PC-3 (cell line): ENCODE results near the gene RAB4A. TPM values are rescaled to one million over a fixed set of nuclear protein-coding genes. Genes with fewer than 3 reads are reported as not detected.

Source experiments
- ATAC-seq: fragments of 200-7000 bp; cut with Tn5 transposase; 2 replicates; pipeline ENCODE4 v1.9.1; 2020; ENCODE audit warnings: mild to moderate bottlenecking, moderate library complexity
- BruUV-seq: library from RNA; stranded (reverse); fragments of 400-500 nt; replicated peaks from 2 replicates; lab custom pipeline; 2021; lab: Mats Ljungman, UMichigan
- CTCF ChIA-PET: fragments of 300-600 bp; sonication (Branson Sonifier 250); formaldehyde crosslinking; loops from one replicate; lab custom pipeline; 2022; ENCODE audit warnings: antibody characterized with exemption; lab: Charles Lee
- POLR2A ChIA-PET: fragments of 300-600 bp; sonication (Branson Sonifier 250); formaldehyde crosslinking; loops from one replicate; lab custom pipeline; 2022; ENCODE audit warnings: antibody characterized with exemption; ENCODE audit not compliant: unreplicated experiment; lab: Charles Lee
- DNase-seq: peaks from one replicate; pipeline ENCODE4 v3.0.0-alpha.2; 2015
- H2AFZ ChIP-seq: fragments of 300-600 bp; sonication (generic); 2 replicates; pipeline ENCODE4 v1.6.0; 2016; ENCODE audit warnings: antibody characterized with exemption, low read length
- H3F3A ChIP-seq: fragments of 300-600 bp; sonication (generic); one replicate; pipeline ENCODE4 v1.6.0; 2017; ENCODE audit warnings: antibody characterized with exemption, low read length, control low read depth, mild to moderate bottlenecking; ENCODE audit not compliant: unreplicated experiment
- H3K27ac ChIP-seq: fragments of 300-600 bp; sonication (generic); 2 replicates; pipeline ENCODE4 v1.5.1; 2016; ENCODE audit warnings: mild to moderate bottlenecking, low read length
- H3K27me3 ChIP-seq: fragments of 300-600 bp; sonication (generic); 2 replicates; pipeline ENCODE4 v1.6.1; 2016; ENCODE audit warnings: low read length, mixed read lengths
- H3K36me3 ChIP-seq: fragments of 300-600 bp; sonication (generic); 2 replicates; pipeline ENCODE4 v1.6.1; 2016; ENCODE audit warnings: low read depth, mixed run types, low read length, mixed read lengths
- H3K4me1 ChIP-seq: fragments of 300-600 bp; sonication (generic); 2 replicates; pipeline ENCODE4 v1.5.1; 2016; ENCODE audit warnings: low read length; ENCODE audit not compliant: insufficient read depth
- H3K4me2 ChIP-seq: fragments of 300-600 bp; sonication (generic); 2 replicates; pipeline ENCODE4 v1.6.0; 2016; ENCODE audit warnings: low read length
- H3K4me3 ChIP-seq: fragments of 300-600 bp; sonication (generic); 2 replicates; pipeline ENCODE4 v1.5.1; 2016; ENCODE audit warnings: mild to moderate bottlenecking, low read length, mixed read lengths
- H3K79me2 ChIP-seq: fragments of 300-600 bp; sonication (generic); 2 replicates; pipeline ENCODE4 v1.6.1; 2017; ENCODE audit warnings: low read length, mixed read lengths
- H3K9ac ChIP-seq: fragments of 300-600 bp; sonication (generic); 2 replicates; pipeline ENCODE4 v1.6.0; 2016; ENCODE audit warnings: mild to moderate bottlenecking, low read length
- H3K9me2 ChIP-seq: fragments of 300-600 bp; sonication (generic); replicated peaks from 2 replicates; pipeline ENCODE4 v1.6.1; 2016; ENCODE audit warnings: mixed run types, low read length, mixed read lengths
- H3K9me3 ChIP-seq: fragments of 300-600 bp; sonication (generic); 2 replicates; pipeline ENCODE4 v1.6.1; 2016; ENCODE audit warnings: low read length, mixed read lengths
- H4K20me1 ChIP-seq: fragments of 300-600 bp; sonication (generic); 2 replicates; pipeline ENCODE4 v1.6.1; 2016; ENCODE audit warnings: low read length, mixed read lengths
- CTCF ChIP-seq: fragments of 300-600 bp; sonication (generic); conservative IDR thresholded peaks from 2 replicates; pipeline ENCODE4 v1.5.1; 2017; ENCODE audit warnings: antibody characterized with exemption, low read depth, mild to moderate bottlenecking, low read length
- EZH2 ChIP-seq: fragments of 300-600 bp; sonication (generic); IDR thresholded peaks from one replicate; pipeline ENCODE4 v1.6.1; 2017; ENCODE audit warnings: antibody characterized with exemption, mild to moderate bottlenecking, low read length; ENCODE audit not compliant: unreplicated experiment
- EZH2phosphoT487 ChIP-seq: fragments of 300-600 bp; sonication (generic); IDR thresholded peaks from 2 replicates; pipeline ENCODE4 v1.6.1; 2018; ENCODE audit warnings: mild to moderate bottlenecking, antibody characterized with exemption, low read length, borderline replicate concordance
- intact Hi-C: fragments of 100-400 bp; cut with micrococcal nuclease; formaldehyde crosslinking; loops from 2 replicates; pipeline ENCODE4 v1.9.0; 2023
- total RNA-seq: library from RNA; depleted of rRNA; stranded (reverse); fragments of >200 nt; gene quantifications from 2 replicates; pipeline ENCODE4 v1.2.3, GENCODE V29; 2014

Gene RAB4A
- total RNA-seq, 1 experiment from 2014 or later, result 67.0 TPM

DNA sequence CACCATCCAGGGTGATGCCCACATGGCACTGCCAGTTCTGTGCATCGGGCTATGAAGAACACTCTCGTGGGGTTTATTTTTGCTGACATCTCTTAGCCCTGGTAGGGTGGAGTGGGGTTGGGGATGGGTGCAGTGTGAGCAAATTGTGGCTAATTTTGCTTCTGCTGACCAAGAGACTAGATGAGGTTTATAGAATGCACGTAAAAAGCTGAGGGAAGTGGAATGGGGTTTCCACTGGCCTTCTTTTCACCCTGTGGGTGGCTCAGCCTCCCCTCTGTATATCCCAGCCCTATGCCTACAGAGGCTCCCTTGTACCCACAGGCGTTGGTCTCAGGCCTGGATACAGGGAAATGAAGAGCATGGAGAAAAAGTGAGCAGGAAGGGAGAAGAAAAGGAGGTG lies 44.1 kb upstream of the RAB4A start:
- H3K36me3 ChIP-seq, result no peaks in the 10 kb centered on the region
- H3K79me2 ChIP-seq, result no peaks in the 10 kb centered on the region
- no peak overlapping the region for H2AFZ ChIP-seq
- DNase-seq (no peak), ATAC-seq (no peak)
- no peak overlapping the region for H3K27ac ChIP-seq
- BruUV-seq, result no TSS peak
- H3K4me1 ChIP-seq, result peaks cover 59% of the 10 kb centered on the region
- H4K20me1 ChIP-seq, result no peaks in the 10 kb centered on the region
- no peak overlapping the region for H3K4me2 ChIP-seq
- no peaks in the 10 kb centered on the region for H3K9me2 ChIP-seq
- CTCF ChIA-PET, result interaction anchor here (0.6 to 0.9 kb wide), 2 partner anchors 28 to 247 kb away, joined by 3 to 5 read pairs; no protein-coding TSS in a partner anchor
- intact Hi-C loops, result loop anchor here (1.0 to 5.0 kb wide), 3 partner anchors 324 to 534 kb away; no protein-coding TSS in a partner anchor
- POLR2A ChIA-PET, result no interaction called here
- no peak overlapping the region for H3K9ac ChIP-seq
- no peak overlapping the region for H3K4me3 ChIP-seq
- no peaks in the 10 kb centered on the region for H3F3A ChIP-seq
- H3K27me3 ChIP-seq, result no peaks in the 10 kb centered on the region
- H3K9me3 ChIP-seq, result no peaks in the 10 kb centered on the region
- TF ChIP-seq EZH2phosphoT487, result no peak
- no peak for TF ChIP-seq CTCF
- TF ChIP-seq EZH2, result no peak

GRCh38 chr1:229227298-229227919 lies 43.5 kb upstream of the RAB4A start:
- Histone ChIP-seq H3K27ac (no peak overlapping the region), H3K4me3 (no peak overlapping the region), H3K9me3 (no peaks in the 10 kb centered on the region), H3K79me2 (no peaks in the 10 kb centered on the region), H2AFZ (peak overlapping the region; percentile 35; the same call in 1 of the 2 replicates), H4K20me1 (no peaks in the 10 kb centered on the region), H3K27me3 (no peaks in the 10 kb centered on the region), H3K9ac (no peak overlapping the region), H3K4me2 (no peak overlapping the region), H3F3A (no peaks in the 10 kb centered on the region), H3K4me1 (peaks cover 58% of the 10 kb centered on the region), H3K9me2 (no peaks in the 10 kb centered on the region), H3K36me3 (no peaks in the 10 kb centered on the region)
- ChIA-PET CTCF (interaction anchor here (0.9 kb wide), 1 partner anchor 28 kb away, joined by 3 read pairs; no protein-coding TSS in a partner anchor), POLR2A (no interaction called here)
- intact Hi-C loops, result loop anchor here (1.0 to 5.0 kb wide), 3 partner anchors 325 to 535 kb away; no protein-coding TSS in a partner anchor
- DNase-seq, result peak; percentile 83
- ATAC-seq, result peak; percentile 40
- TF ChIP-seq EZH2, result no peak
- peak; percentile 99 for TF ChIP-seq CTCF
- no TSS peak for BruUV-seq

GRCh38 chr1:229228522-229228921 lies 42.4 kb upstream of the RAB4A start:
- TF ChIP-seq EZH2 (no peak), CTCF (no peak), EZH2phosphoT487 (no peak)
- POLR2A ChIA-PET, result no interaction called here
- intact Hi-C loops, result loop anchor here (5.0 kb wide), 1 partner anchor 386 kb away; no protein-coding TSS in a partner anchor
- no peaks in the 10 kb centered on the region for H3K9me3 ChIP-seq
- H3K4me2 ChIP-seq, result peak overlapping the region; percentile 78
- H3K79me2 ChIP-seq, result no peaks in the 10 kb centered on the region
- no peaks in the 10 kb centered on the region for H3K27me3 ChIP-seq
- H3K9ac ChIP-seq, result no peak overlapping the region
- H3K36me3 ChIP-seq, result no peaks in the 10 kb centered on the region
- no peak for ATAC-seq
- H2AFZ ChIP-seq, result no peak overlapping the region
- H3F3A ChIP-seq, result no peaks in the 10 kb centered on the region
- no peaks in the 10 kb centered on the region for H3K9me2 ChIP-seq
- H4K20me1 ChIP-seq, result no peaks in the 10 kb centered on the region
- peaks cover 58% of the 10 kb centered on the region for H3K4me1 ChIP-seq
- BruUV-seq, result no TSS peak
- H3K4me3 ChIP-seq, result no peak overlapping the region
- no peak for DNase-seq
- H3K27ac ChIP-seq, result no peak overlapping the region
- CTCF ChIA-PET, result interaction anchor here (0.6 to 0.7 kb wide), 2 partner anchors 537 to 1062 kb away, joined by 3 to 6 read pairs; no protein-coding TSS in a partner anchor
